Activated T-cell treated with anti-CD3 and anti-CD28 coated beads, Interleukin-2, amount 50 U/mL, for 72 hours (primary cell): ENCODE results near the gene TFAP2C. TPM values are rescaled to one million over a fixed set of nuclear protein-coding genes. Genes with fewer than 3 reads are reported as not detected.

Experiments
- ATAC-seq, 2 donors: fragments of 150-1000 bp; cut with Tn5 transposase; replicated peaks in 1 of 2; 2 replicates each; pipeline ENCODE4 v1.10.0; 2021; ENCODE audit warnings: moderate library complexity in 2 of 2, mild to moderate bottlenecking in 1 of 2
- DNase-seq, 2 donors: peaks; one replicate each; pipeline ENCODE4 v3.0.0; 2021 to 2022; ENCODE audit warnings: mixed read lengths in 1 of 2
- H3K27ac Mint-ChIP-seq: one replicate; pipeline ENCODE4 v1.8.0; 2022; ENCODE audit warnings: mild to moderate bottlenecking, moderate library complexity, mixed read lengths
- H3K27me3 Mint-ChIP-seq: one replicate; pipeline ENCODE4 v1.8.0; 2022; ENCODE audit warnings: low read depth, mixed read lengths
- H3K36me3 Mint-ChIP-seq, 2 donors: one replicate each; pipeline ENCODE4 v1.8.0; 2022; ENCODE audit warnings: mixed read lengths in 2 of 2, mild to moderate bottlenecking in 1 of 2; ENCODE audit not compliant: insufficient read depth in 2 of 2
- H3K4me1 Mint-ChIP-seq: one replicate; pipeline ENCODE4 v1.8.0; 2022; ENCODE audit warnings: low read depth, mixed read lengths
- H3K4me3 Mint-ChIP-seq, 2 donors: one replicate each; pipeline ENCODE4 v1.8.0; 2022; ENCODE audit warnings: mild to moderate bottlenecking in 2 of 2, mixed read lengths in 2 of 2, moderate library complexity in 2 of 2
- H3K9me3 Mint-ChIP-seq, 2 donors: one replicate each; pipeline ENCODE4 v1.8.0; 2022; ENCODE audit warnings: mixed read lengths in 2 of 2
- total RNA-seq, 2 donors: library from RNA; stranded (reverse); gene quantifications; one replicate each; pipeline ENCODE4 v1.2.3, GENCODE V29; 2022

Gene TFAP2C
- total RNA-seq, 2 donors from 2014 or later, result 0.07 TPM; not detected in 1

DNA sequence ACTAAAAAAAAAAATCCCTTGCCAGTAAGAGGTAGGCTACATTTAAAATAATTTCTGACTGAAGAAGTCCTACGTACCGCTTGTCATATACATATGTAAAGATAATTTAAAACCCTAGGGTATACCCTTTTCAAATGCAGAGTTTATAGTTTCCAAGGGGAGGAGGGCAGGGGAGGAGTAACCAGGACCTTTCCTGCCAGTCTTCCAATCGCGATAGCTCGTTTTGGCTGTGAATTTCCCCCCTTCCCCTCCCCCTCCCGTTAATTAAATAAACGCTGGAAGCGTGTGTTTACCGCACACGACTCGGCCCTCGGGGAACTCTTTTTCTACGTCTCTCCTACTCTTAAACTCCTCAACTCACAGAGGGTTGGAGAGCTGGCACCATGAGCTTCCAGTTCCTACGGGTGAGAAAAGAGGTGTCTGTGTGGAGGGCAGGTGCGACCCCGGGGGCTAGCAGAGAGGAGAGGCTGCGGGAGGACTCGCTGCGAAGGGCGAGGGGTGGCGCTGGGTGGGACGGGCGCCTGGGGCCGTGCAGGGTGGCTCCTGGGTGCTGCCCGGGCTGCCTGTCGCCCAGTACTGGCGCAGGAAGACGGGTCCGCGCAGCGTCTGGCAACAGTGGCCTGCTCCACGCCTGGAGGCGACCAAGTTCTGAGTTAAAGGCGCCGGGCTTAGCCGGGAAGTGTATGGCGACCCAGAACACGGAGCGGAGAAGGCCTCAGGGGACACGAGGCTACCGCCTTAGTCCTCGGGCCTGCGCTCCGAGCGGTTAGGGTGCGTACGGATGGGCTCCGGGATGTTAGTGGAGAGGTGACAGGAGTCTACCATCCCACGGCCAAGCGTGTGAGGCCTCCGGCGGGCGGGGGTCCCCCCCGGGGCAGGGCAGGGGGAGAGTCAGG is 4.1 kb upstream of the TFAP2C start:
- H3K27ac Mint-ChIP-seq, result no peak overlapping the region
- peaks cover 43% of the 10 kb centered on the region for H3K27me3 Mint-ChIP-seq
- H3K4me3 Mint-ChIP-seq, result no peak overlapping the region
- no peaks in the 10 kb centered on the region for H3K9me3 Mint-ChIP-seq
- H3K36me3 Mint-ChIP-seq, result no peaks in the 10 kb centered on the region
- ATAC-seq (no peak), DNase-seq (no peak)
- H3K4me1 Mint-ChIP-seq, result peaks cover 5% of the 10 kb centered on the region

DNA sequence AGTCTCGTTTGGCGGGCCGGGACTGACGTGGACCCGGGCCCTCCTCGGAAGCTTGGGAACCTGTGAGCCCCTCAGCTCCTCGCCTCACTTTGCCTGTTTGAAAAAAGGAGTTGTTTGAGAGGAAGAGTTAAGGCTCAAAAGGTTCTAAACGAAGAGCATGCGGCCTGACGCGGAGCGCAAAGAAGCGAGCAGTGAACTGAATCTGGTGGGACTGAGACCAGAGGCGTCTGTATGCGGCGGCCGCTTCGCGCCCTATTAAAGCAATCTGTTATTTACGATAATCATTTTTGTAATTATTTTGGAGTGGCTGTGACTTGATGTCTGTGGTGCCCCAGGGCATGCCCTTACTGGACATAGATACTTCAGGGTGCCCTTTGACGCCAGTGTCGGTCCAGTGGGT is 3.3 kb upstream of the TFAP2C start:
- Mint-ChIP-seq H3K27me3 (peaks cover 43% of the 10 kb centered on the region), H3K4me1 (peaks cover 5% of the 10 kb centered on the region), H3K36me3 (no peaks in the 10 kb centered on the region), H3K4me3 (no peak overlapping the region), H3K27ac (no peak overlapping the region), H3K9me3 (no peaks in the 10 kb centered on the region)
- ATAC-seq, result no peak
- no peak for DNase-seq

DNA sequence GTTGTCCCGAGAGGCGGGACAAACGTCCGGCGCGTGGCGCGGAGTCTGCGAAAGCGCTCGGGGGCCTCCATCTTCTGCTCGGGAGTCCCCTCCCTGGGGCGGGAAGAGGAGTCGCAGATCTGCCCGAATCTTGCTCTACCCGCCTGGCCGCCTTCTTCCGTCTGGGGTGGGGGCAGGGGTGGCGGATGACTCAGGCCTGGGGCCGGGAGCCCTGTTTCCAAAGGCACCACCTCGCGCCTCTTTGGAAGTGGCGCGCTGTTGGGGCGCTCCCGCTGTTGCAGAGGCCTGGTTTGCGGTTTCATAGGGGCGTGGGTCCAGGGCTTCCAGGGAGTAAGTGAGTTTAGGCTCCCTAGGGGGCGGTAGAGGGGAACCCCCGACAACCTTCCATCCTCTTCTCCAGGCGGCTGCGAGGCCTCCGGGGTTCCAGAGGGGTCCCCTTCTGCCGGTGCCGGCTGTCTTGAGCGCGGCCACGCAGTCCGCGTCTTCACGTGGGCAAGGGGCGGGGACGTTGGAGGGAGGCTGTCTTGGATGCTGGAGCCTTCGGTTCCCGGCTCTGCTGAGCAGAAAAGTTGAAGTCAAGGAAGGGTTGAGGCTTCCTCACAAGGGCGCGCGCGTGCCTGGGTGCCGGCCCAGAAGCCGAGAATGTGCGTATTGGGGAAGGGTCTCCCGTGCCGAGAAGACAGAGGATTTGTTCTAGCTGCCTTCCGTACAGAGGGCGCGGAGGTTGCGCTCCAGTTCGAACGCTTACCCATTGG is 2.6 kb upstream of the TFAP2C start:
- Mint-ChIP-seq H3K4me1 (peaks cover 5% of the 10 kb centered on the region), H3K9me3 (no peaks in the 10 kb centered on the region), H3K27ac (no peak overlapping the region), H3K27me3 (peaks cover 46% of the 10 kb centered on the region), H3K4me3 (no peak overlapping the region), H3K36me3 (no peaks in the 10 kb centered on the region)
- peak in 1 of 2 donors; percentile 16 for ATAC-seq
- no peak for DNase-seq

DNA sequence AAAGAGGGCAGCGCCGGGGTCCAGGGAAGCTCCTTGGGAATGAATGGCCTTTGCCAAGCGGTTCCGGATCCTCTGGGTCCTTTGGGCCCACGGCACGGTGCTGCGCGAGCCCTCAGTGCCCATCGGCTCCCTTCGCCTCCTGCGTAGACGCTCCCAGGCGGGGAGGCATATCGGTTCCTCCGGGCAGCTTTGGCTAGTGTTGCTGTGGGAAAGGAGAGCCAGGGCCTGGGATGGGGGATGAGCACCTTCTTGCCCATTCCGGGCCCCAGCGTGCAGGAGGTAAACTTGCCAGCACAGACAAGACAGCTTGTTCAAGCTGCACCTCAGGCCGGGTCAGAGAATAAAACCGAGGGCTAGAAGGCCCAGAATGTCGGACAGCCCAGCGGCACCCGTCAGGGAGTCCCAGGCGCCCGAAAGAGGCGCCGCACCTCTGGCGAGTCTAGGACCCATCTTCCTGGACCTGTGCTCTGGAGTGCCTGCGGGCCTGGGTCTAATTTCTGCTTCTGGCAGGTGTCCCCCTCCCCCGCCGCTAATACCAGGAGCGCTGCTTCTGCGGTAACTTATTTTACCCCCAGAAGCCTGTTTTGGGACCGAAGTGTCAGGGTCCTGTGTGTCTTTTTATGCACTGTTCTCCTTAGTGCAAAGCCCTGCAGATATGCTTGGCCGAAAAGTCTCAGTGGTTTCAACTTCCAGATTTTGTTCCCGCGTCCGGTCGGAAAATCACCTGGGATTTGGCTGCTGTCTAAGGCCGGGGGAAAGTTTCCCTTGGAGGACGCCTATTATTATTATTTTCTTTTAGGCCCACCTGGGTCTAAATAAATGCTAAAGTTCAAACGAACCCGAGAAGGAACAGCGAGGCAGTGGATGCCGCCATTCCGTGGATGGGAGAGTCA is 1.7 kb upstream of the TFAP2C start:
- Mint-ChIP-seq H3K9me3 (no peaks in the 10 kb centered on the region), H3K4me3 (peak overlapping the region; percentile 22 to 47), H3K36me3 (no peaks in the 10 kb centered on the region), H3K27ac (no peak overlapping the region), H3K4me1 (peaks cover 5% of the 10 kb centered on the region), H3K27me3 (peaks cover 54% of the 10 kb centered on the region)
- DNase-seq (no peak), ATAC-seq (no peak)

DNA sequence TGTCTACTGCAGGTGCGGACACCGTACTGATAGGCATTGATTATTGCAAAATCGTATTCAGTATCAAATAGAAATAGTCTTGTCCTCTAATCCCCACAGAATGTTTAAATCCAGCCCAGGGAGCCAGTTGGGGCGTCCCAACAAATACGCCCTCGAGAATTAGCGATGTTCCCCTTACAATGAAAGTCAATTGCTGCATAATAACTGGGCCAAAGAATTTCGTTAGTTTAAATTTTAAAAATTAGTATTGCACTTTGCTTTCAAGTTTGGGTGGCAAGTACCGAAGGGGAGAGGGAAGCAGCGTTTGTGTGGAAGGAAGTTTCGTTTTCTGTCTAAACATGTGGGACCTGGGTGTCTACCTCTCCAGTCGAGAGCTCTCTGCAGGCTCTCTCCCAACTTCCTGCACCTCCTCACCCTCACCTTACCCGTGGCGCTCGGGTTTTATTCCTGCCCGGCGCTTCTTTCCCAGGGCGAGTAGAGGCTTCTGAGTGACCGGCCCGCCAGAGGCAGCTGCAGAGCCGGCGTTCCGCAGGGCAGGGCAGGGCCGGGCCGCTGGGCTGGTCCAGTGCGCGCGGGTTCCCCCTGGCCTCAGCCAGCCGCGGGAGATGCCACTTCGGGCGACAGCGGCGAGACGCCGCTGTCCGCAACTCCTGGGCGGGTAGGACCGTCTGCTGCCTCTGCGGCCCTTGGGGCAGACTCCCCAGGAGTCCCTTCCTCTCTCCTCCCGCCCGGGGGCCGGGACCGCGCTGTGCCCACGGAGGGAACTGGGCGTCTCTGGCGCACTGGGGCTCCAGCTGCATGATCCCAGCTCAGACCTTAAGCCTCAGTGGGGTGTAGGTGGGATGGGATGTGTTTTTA is 862 bp upstream of the TFAP2C start:
- H3K4me3 Mint-ChIP-seq, result peak overlapping the region; percentile 61 to 75
- peaks cover 63% of the 10 kb centered on the region for H3K27me3 Mint-ChIP-seq
- H3K27ac Mint-ChIP-seq, result no peak overlapping the region
- no peaks in the 10 kb centered on the region for H3K9me3 Mint-ChIP-seq
- DNase-seq, result no peak
- H3K4me1 Mint-ChIP-seq, result peaks cover 5% of the 10 kb centered on the region
- no peaks in the 10 kb centered on the region for H3K36me3 Mint-ChIP-seq
- ATAC-seq, result peak in 1 of 2 donors; percentile 12

DNA sequence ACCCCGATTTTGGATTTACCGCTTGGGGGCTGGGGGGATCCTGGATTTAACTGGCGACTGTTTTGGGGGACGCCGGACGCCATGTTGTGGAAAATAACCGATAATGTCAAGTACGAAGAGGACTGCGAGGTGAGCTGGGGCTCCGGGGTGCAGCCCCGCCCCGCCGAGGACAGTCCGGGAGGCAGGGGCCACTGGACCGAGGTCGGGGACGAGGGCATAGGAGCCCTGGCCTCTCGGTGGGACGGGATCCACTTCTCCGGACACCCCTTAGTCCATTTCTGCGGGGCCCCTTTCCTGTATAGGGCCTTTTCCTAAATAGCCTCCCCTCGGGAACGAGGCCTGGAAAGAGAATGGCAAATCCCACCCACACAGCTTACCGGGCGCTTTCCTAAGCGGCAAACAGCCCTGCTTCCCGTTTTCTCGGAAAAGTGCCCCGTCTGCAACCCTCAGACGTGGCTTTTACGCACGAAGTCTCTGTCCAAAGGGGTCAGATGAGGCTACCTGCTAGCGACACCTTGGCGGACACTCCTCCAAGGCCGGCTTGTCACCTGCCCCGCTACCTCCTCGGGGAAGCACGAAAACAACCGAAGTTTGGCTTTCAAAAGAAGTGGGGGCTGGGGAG is 469 bp downstream of the TFAP2C start:
- peaks cover 71% of the 10 kb centered on the region for H3K27me3 Mint-ChIP-seq
- peaks cover 5% of the 10 kb centered on the region for H3K4me1 Mint-ChIP-seq
- no peak overlapping the region for H3K27ac Mint-ChIP-seq
- H3K4me3 Mint-ChIP-seq, result peak overlapping the region; percentile 61 to 75
- no peak for ATAC-seq
- H3K36me3 Mint-ChIP-seq, result no peaks in the 10 kb centered on the region
- DNase-seq, result no peak
- H3K9me3 Mint-ChIP-seq, result no peaks in the 10 kb centered on the region

DNA sequence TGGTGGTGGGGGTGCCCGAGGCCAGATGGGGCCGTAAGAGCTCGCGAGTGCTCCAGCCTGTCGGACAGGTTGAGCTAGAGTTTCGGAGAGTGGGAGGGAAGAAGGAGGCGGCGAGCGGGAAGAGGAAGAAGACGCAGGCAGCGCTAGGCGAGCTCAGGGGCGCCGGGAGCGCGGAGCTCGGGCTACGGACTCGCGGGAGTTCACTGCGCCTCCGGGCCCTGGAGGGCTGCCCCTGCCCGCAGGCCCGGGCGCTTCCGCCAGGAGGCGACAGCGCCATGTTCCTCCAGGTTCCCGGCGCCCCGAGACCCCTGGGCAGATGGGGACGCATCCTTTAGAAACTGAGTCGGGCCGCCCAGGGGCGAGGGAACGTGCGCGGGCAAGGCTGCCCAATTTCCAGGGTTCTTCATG is 984 bp downstream of the TFAP2C start:
- no peaks in the 10 kb centered on the region for H3K36me3 Mint-ChIP-seq
- peaks cover 5% of the 10 kb centered on the region for H3K4me1 Mint-ChIP-seq
- no peaks in the 10 kb centered on the region for H3K9me3 Mint-ChIP-seq
- H3K4me3 Mint-ChIP-seq, result peak overlapping the region in 1 of 2 donors; percentile 75
- DNase-seq (peak in 1 of 2 donors; percentile 25), ATAC-seq (peak; percentile 48 to 55)
- H3K27ac Mint-ChIP-seq, result no peak overlapping the region
- peaks cover 70% of the 10 kb centered on the region for H3K27me3 Mint-ChIP-seq

DNA sequence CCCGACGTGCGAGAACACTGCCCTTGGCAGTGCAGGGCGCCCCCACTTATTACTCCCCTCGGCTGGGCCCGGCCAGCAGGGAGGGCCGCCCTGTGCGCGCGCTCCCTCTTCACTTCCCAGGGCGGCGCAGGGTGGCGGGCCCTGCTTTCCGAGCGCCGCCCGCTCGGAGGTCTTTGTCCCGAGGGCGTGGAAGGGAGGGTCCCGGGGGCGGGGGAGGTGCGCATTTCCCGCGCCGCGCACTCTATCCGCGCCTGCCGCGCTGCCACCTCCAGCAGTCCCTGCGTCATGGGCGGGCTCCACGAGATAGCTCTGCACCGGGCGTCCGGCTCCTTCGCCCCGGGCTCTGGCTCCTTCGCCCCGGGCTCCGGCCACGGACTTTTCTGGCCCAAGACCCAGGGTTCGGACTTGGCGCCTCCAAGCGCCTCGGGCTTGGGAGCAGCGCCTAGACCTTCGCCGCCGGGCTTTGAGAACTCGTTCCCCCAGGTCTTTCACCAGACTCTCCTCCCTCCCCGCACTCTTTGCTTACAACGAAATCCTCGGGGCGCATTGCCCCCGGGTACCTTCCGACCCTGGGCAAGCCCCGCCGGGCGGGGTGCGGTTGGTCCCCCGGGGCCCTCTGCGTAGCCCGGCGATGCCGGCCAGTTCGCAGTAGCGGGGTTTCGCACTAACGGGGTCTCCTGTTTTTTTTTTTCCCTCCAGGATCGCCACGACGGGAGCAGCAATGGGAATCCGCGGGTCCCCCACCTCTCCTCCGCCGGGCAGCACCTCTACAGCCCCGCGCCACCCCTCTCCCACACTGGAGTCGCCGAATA is 1.6 kb downstream of the TFAP2C start:
- H3K36me3 Mint-ChIP-seq, result no peaks in the 10 kb centered on the region
- H3K4me1 Mint-ChIP-seq, result peaks cover 5% of the 10 kb centered on the region
- no peak for DNase-seq
- peak in 1 of 2 donors; percentile 20 for ATAC-seq
- no peaks in the 10 kb centered on the region for H3K9me3 Mint-ChIP-seq
- no peak overlapping the region for H3K27ac Mint-ChIP-seq
- peaks cover 67% of the 10 kb centered on the region for H3K27me3 Mint-ChIP-seq
- H3K4me3 Mint-ChIP-seq, result no peak overlapping the region

DNA sequence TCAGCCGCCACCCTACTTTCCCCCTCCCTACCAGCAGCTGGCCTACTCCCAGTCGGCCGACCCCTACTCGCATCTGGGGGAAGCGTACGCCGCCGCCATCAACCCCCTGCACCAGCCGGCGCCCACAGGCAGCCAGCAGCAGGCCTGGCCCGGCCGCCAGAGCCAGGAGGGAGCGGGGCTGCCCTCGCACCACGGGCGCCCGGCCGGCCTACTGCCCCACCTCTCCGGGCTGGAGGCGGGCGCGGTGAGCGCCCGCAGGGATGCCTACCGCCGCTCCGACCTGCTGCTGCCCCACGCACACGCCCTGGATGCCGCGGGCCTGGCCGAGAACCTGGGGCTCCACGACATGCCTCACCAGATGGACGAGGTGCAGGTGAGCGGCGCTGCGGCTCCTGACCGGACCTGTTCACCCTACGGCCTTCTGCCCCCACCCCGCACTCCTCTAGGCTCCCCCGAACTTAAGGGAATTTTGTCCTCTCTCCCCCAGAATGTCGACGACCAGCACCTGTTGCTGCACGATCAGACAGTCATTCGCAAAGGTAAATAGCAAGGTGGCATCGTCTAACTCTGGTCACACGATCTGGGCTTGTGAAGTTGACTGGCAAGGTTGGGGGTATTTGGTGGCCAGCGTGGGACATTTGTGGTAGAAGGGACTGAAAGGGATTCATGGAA is 2.3 kb downstream of the TFAP2C start:
- Mint-ChIP-seq H3K4me1 (peaks cover 5% of the 10 kb centered on the region), H3K4me3 (no peak overlapping the region), H3K9me3 (no peaks in the 10 kb centered on the region), H3K27me3 (peaks cover 63% of the 10 kb centered on the region), H3K27ac (peak overlapping the region; percentile 30), H3K36me3 (no peaks in the 10 kb centered on the region)
- DNase-seq (no peak), ATAC-seq (no peak)

DNA sequence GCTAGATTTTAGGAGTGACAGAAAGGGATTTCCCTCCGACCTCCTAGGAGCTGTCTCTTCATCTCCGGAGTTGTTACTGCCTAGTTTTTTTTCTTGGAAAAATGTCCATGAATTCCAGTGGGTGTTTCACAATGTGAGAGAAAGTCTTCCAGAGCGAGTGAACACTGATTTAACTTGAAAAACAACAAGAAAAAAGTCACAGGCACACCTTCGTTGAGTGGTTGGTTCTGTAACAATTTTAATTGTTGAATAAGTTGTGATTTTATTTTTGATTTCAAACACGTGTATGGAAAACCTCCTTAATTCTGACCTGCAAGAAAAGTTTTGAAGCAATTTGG is 2.9 kb downstream of the TFAP2C start:
- Mint-ChIP-seq H3K4me3 (no peak overlapping the region), H3K4me1 (peaks cover 5% of the 10 kb centered on the region), H3K36me3 (no peaks in the 10 kb centered on the region), H3K27ac (peak overlapping the region; percentile 30), H3K9me3 (no peaks in the 10 kb centered on the region), H3K27me3 (peaks cover 60% of the 10 kb centered on the region)
- ATAC-seq (no peak), DNase-seq (no peak)

DNA sequence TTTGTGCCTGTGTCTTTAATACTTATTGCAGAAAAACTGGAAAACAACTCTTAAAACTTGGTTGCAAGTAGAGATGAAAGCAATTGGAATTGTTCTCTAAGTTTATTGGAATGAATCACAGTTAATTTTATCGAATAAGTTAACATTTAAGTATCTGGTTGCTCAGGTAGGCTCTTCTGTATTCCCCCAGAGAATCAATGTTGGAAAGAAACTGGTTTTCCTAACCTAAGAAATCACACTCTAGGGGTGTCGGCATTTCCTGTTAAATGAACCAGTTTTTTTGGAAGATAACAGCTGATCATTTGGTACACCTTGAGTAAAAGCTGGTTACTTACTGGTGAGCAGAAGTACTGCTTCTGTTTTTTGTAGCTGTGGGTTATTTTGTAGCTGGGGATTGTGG is 5.2 kb downstream of the TFAP2C start:
- no peak overlapping the region for H3K27ac Mint-ChIP-seq
- H3K36me3 Mint-ChIP-seq, result no peaks in the 10 kb centered on the region
- no peak overlapping the region for H3K4me3 Mint-ChIP-seq
- ATAC-seq (no peak), DNase-seq (no peak)
- H3K27me3 Mint-ChIP-seq, result peaks cover 60% of the 10 kb centered on the region
- no peaks in the 10 kb centered on the region for H3K9me3 Mint-ChIP-seq
- H3K4me1 Mint-ChIP-seq, result no peaks in the 10 kb centered on the region
